Measurements from ENCODE around the gene CHRM3.

CHRM3 gene

DNA sequence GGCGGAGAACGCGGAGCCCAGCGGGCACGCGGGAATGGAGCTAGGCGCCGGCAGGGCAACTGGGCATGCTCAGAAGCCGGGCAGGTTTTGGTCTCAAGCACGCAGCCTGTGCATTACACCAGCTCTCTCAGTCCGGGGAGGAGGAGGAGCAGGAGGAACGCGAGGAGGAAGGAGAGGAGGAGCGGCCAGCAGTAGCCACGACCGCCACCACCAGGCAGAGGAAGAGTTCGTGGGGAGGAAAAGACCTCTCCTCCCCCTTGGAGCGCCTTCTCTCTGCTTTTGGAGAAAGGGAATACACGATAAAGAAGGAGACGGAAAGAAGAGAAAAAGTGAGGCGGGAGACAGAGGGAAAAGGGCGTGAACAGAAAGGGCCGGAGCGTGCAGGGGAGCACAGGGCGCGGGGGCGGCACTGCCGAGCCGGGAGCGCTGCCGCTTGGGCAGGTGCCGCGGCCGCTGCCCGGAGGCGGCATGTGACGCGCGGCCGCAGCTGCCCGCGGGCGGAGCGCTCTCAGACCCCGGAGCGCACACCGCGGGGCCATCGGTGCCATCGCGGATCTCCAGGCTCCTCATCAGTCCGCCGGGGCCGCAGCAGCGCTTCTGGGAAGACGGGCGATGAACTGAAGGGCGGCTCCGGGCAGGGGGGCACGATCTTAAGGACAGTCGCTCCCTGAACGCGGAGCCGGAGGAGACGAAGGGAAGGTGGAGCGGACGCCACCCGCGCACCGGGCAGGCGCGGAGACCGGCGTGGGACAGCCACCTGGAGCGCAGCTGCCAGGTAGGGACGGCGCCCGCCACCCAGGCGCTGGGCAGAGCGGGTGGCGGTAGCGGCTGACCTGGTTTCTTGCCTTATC is at the start of gene CHRM3:
Gene CHRM3 (plus strand): TSS at position 116 of the 851 bp plus-strand sequence. CDS start 520,884 bp downstream, outside the sequence.
- TF ChIP-seq, protein P1, sequence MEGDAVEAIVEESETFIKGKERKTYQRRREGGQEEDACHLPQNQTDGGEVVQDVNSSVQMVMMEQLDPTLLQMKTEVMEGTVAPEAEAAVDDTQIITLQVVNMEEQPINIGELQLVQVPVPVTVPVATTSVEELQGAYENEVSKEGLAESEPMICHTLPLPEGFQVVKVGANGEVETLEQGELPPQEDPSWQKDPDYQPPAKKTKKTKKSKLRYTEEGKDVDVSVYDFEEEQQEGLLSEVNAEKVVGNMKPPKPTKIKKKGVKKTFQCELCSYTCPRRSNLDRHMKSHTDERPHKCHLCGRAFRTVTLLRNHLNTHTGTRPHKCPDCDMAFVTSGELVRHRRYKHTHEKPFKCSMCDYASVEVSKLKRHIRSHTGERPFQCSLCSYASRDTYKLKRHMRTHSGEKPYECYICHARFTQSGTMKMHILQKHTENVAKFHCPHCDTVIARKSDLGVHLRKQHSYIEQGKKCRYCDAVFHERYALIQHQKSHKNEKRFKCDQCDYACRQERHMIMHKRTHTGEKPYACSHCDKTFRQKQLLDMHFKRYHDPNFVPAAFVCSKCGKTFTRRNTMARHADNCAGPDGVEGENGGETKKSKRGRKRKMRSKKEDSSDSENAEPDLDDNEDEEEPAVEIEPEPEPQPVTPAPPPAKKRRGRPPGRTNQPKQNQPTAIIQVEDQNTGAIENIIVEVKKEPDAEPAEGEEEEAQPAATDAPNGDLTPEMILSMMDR (IDR thresholded peaks at IDR 0.05; ENCODE audit: insufficient read depth, low read depth, low read length, missing control alignments) = no peak
- DNase-seq (ENCODE audit: low read depth) = peak; percentile 73
- H3K4me3 ChIP-seq (ENCODE audit: low read length) = peak within 1 kb of the TSS; percentile 43

DNA sequence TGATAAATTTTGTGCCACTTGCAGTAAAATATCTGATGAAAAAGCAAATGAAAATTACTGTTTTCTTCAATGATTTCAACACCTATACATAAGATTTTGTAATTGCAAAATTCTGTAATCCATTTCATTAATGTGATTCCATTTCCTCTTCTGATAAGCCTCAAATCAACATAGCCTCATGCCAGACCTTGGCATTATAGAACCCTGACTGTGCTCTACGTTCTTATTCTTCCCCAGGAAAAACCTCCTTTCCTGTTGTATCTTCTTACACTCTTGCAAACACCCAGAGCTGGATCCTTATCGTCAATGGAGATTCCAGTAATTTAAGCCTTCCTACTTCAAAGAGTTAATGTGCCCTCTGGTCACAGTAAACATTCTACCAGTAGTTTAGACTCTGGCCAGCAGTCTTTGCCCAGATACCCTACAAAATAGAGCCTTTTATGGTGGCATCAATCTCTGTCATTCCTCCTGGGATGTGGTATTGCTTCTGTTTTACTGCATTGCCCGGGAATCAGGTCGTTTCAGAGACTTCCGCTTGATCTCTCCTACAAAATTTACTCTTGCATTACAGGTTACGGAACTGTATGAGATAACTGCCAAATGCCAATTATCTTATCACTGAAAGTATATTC is 48.5 kb upstream of the CHRM3 start:
- no peak for DNase-seq (ENCODE audit: low read depth)
- H3K4me3 ChIP-seq (ENCODE audit: low read length) = no peak overlapping the region
- TF ChIP-seq, protein P1 (IDR thresholded peaks at IDR 0.05; ENCODE audit: insufficient read depth, low read depth, low read length, missing control alignments) = no peak

DNA sequence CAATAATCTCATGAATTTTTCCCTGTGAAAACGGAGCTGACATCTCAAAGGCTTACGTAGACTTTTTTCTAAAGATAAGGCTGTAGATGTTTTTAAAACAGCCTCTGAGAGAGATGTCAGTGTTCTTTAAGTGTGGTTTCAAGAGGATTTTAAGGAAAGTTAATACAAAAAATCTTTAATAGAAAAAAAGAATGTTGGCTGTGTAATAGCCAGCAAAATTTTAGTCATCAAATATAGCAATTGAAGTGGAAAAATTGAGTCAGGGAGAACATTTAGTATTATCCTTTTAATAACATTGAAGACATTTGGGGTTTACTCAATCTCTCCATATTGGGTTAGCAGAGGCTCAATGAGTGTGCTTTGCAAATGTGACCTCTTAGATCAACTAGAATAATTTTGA is 38.6 kb upstream of the CHRM3 start:
- no peak for DNase-seq (ENCODE audit: low read depth)
- H3K4me3 ChIP-seq (ENCODE audit: low read length) = no peak overlapping the region
- TF ChIP-seq, protein P1 (IDR thresholded peaks at IDR 0.05; ENCODE audit: insufficient read depth, low read depth, low read length, missing control alignments) = no peak

DNA sequence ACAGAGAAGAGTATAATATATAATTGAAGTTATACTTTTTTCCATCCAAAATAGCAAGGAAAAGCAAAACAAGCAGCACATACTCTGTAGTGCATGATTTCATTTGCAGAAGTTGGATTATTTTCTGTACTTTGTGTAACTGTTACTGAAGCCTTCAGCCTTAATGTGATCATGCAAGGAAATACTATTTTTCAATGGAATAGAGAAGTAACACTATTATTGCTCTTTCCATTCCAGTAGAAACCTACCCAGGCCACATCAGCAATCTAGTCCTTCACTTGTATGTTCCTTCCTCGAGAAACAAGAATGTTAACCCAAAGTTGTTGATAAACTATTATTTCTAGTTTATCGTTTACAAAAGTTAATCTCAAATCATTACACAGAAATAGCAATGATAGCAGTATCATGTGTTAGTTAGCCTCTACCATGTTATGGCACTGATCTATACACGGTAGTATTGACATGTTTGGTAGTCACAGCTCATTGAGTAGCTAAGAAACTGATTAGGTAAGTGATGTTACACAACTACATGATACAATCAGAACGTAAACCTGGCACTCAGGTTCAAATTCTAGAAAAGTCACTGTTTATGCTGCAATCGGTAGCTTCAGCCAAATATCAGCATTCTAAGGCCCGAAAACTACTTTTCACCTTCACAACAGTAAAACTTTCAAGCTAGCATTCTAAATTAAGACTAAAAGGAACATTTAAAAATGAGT is 37.6 kb upstream of the CHRM3 start:
- TF ChIP-seq, protein P1 (IDR thresholded peaks at IDR 0.05; ENCODE audit: insufficient read depth, low read depth, low read length, missing control alignments) = no peak
- no peak for DNase-seq (ENCODE audit: low read depth)
- H3K4me3 ChIP-seq (ENCODE audit: low read length) = no peak overlapping the region

DNA sequence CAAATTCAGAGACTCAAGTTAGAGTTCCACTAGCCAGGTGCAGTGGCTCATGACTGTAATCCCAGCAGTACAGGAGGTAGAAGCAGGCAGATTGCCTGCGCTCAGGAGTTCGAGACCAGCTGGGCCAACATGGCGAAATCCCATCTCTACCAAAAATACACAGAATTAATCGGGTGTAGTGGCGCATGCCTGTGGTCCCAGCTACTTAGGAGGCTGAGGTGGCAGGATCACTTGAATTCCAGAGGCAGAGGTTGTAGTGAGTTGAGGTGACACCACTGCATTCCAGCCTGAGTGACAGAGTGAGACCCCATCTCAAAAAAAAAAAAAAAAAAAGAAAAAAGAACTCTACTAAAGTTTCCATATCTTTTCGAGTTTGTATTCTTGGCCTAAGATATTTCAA is 36.7 kb upstream of the CHRM3 start:
- TF ChIP-seq, protein P1 (IDR thresholded peaks at IDR 0.05; ENCODE audit: insufficient read depth, low read depth, low read length, missing control alignments) = no peak
- DNase-seq (ENCODE audit: low read depth) = no peak
- H3K4me3 ChIP-seq (ENCODE audit: low read length) = no peak overlapping the region

DNA sequence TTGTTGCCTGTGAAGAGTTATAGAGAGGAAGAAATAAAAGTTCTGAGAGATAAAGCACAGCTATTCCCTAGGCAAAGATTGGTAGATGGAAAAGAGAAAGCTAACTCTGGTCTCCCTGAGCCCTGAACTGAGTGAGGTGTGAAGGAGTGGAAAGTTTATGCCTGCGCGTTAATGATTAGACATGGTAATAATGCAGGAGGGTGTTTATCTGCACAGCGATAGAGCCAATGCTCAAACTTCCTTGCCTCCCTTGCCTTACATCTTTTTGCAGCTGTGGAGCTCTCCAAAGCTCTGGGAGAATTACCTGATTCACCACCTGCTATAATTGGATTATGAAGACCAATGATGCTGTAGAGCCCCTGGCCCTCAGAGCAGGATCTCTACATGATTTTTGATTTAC is 32.8 kb upstream of the CHRM3 start:
- H3K4me3 ChIP-seq (ENCODE audit: low read length) = no peak overlapping the region
- TF ChIP-seq, protein P1 (IDR thresholded peaks at IDR 0.05; ENCODE audit: insufficient read depth, low read depth, low read length, missing control alignments) = no peak
- no peak for DNase-seq (ENCODE audit: low read depth)
